ENCODE measurements around the gene ZNF302.
"Not testable (repeated sequence)": the region's sequence is repeated elsewhere in the genome, so short reads cannot be mapped to it uniquely, and the experiment has no call there.

Gene ZNF302

GRCh38 chr19:34673590-34673989 lies 3.9 kb upstream of the ZNF302 start:
- DNase-seq = no peak

GRCh38 chr19:34675250-34675649 lies 2.2 kb upstream of the ZNF302 start:
- DNase-seq = no peak

- no peak for DNase-seq
These were observed 1.6 kb upstream of the ZNF302 start for GRCh38 chr19:34675919-34676318.

GRCh38 chr19:34676697-34677385 lies 637 bp upstream of the ZNF302 start, which contains the start of gene SCGB2B2:
SCGB2B2 (minus strand) TSS chr19:34677159; CDS start chr19:34594563, 82,596 bp downstream.
- DNase-seq = peak; percentile 93

GRCh38 chr19:34678085-34678412 lies 571 bp downstream of the ZNF302 start:
- DNase-seq = peak; percentile 58

GRCh38 chr19:34678421-34678820 lies 943 bp downstream of the ZNF302 start:
- peak; percentile 74 for DNase-seq

- DNase-seq = no peak
These were observed 4.0 kb downstream of the ZNF302 start for GRCh38 chr19:34681478-34681877.

GRCh38 chr19:34685266-34685665 lies 7.8 kb downstream of the ZNF302 start:
- DNase-seq = not testable (repeated sequence)

- DNase-seq = no peak
These were observed 9.0 kb downstream of the ZNF302 start for GRCh38 chr19:34686455-34686854.

- DNase-seq = no peak
These were observed 9.9 kb downstream of the ZNF302 start for GRCh38 chr19:34687348-34687747.

GRCh38 chr19:34688592-34688991 lies 11.1 kb downstream of the ZNF302 start:
- DNase-seq = no peak

- DNase-seq = no peak
These were observed 12.9 kb downstream of the ZNF302 start for GRCh38 chr19:34690372-34690771.

- DNase-seq = no peak
These were observed 15.1 kb downstream of the ZNF302 start for GRCh38 chr19:34692549-34692948.

- DNase-seq = peak; percentile 14
These were observed 30.2 kb downstream of the ZNF302 start for GRCh38 chr19:34707661-34708060.

GRCh38 chr19:34711890-34712289 lies 34.4 kb downstream of the ZNF302 start:
- peak; percentile 18 for DNase-seq

GRCh38 chr19:34712395-34713261 lies 35.1 kb downstream of the ZNF302 start:
- DNase-seq = peak; percentile 72

GRCh38 chr19:34713262-34713637 lies 35.8 kb downstream of the ZNF302 start:
- DNase-seq = no peak

- no peak for DNase-seq
These were observed 37.9 kb downstream of the ZNF302 start for GRCh38 chr19:34715357-34715756.

- no peak for DNase-seq
These were observed 44.9 kb downstream of the ZNF302 start for GRCh38 chr19:34722353-34722752.

- DNase-seq = no peak
These were observed 47.9 kb downstream of the ZNF302 start for GRCh38 chr19:34725400-34725799.

GRCh38 chr19:34731019-34731829 lies 53.7 kb downstream of the ZNF302 start:
- no peak for DNase-seq

GRCh38 chr19:34731964-34732363 lies 54.5 kb downstream of the ZNF302 start:
- no peak for DNase-seq

GRCh38 chr19:34732612-34733211 lies 55.2 kb downstream of the ZNF302 start:
- peak; percentile 36 for DNase-seq

Measured in NCI-H146 (cell line).